NB4 (cell line): ENCODE measurements around the gene CYTH3.

Experiments used
- DNase-seq: peaks from one replicate; pipeline ENCODE4 v3.0.0; 2010; ENCODE audit warnings: low read depth
- H3K4me3 ChIP-seq: one replicate; pipeline ENCODE4 v1.5.1; 2011; ENCODE audit warnings: mild to moderate bottlenecking, low read depth, low read length, moderate library complexity
- MAX ChIP-seq: IDR thresholded peaks from 2 replicates; pipeline ENCODE4 v1.6.1; 2011; ENCODE audit warnings: low read depth, low read length
- MYC ChIP-seq: IDR thresholded peaks from 2 replicates; pipeline ENCODE4 v1.6.1; 2011; ENCODE audit warnings: low read depth, low read length
- POLR2A ChIP-seq: IDR thresholded peaks from 2 replicates; pipeline ENCODE4 v1.6.1; 2011; ENCODE audit warnings: mild to moderate bottlenecking; ENCODE audit not compliant: insufficient read length; ENCODE audit errors: extremely low read depth
- TF ChIP-seq, protein P1 (sequence below): IDR thresholded peaks from one replicate; pipeline ENCODE4 v1.5.1; 2012; ENCODE audit warnings: low read depth, low read length

The CYTH3 gene

DNA sequence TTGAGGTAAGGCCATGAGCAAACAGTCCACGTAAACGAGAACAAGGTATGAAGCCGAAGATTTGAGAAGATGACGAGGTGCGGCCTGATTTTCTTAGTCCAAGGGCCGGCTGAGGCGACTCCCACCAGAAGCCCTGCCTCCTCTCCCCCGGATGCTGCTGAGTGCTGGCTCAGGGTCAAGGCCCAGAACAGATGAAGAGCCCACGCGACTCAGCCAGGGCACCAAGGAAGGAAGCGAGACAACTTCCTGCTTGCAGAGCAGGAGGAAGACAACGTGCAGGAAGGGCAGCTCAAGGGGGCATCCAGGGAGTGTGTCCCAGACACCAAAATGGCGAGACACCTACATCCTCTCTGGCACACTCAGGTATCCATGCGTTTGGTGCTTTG, 99.5 kb downstream of the CYTH3 start:
- no peak overlapping the region for H3K4me3 ChIP-seq
- TF ChIP-seq POLR2A: no peak
- TF ChIP-seq, protein P1, sequence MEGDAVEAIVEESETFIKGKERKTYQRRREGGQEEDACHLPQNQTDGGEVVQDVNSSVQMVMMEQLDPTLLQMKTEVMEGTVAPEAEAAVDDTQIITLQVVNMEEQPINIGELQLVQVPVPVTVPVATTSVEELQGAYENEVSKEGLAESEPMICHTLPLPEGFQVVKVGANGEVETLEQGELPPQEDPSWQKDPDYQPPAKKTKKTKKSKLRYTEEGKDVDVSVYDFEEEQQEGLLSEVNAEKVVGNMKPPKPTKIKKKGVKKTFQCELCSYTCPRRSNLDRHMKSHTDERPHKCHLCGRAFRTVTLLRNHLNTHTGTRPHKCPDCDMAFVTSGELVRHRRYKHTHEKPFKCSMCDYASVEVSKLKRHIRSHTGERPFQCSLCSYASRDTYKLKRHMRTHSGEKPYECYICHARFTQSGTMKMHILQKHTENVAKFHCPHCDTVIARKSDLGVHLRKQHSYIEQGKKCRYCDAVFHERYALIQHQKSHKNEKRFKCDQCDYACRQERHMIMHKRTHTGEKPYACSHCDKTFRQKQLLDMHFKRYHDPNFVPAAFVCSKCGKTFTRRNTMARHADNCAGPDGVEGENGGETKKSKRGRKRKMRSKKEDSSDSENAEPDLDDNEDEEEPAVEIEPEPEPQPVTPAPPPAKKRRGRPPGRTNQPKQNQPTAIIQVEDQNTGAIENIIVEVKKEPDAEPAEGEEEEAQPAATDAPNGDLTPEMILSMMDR: no peak
- no peak for TF ChIP-seq MAX
- no peak for TF ChIP-seq MYC
- peak; percentile 73 for DNase-seq

- DNase-seq: no peak
- H3K4me3 ChIP-seq: no peak overlapping the region
- TF ChIP-seq MYC: no peak
- TF ChIP-seq, protein P1: no peak
- no peak for TF ChIP-seq MAX
- no peak for TF ChIP-seq POLR2A
These were observed 100.1 kb downstream of the CYTH3 start for GRCh38 chr7:6172224-6172909.

DNA sequence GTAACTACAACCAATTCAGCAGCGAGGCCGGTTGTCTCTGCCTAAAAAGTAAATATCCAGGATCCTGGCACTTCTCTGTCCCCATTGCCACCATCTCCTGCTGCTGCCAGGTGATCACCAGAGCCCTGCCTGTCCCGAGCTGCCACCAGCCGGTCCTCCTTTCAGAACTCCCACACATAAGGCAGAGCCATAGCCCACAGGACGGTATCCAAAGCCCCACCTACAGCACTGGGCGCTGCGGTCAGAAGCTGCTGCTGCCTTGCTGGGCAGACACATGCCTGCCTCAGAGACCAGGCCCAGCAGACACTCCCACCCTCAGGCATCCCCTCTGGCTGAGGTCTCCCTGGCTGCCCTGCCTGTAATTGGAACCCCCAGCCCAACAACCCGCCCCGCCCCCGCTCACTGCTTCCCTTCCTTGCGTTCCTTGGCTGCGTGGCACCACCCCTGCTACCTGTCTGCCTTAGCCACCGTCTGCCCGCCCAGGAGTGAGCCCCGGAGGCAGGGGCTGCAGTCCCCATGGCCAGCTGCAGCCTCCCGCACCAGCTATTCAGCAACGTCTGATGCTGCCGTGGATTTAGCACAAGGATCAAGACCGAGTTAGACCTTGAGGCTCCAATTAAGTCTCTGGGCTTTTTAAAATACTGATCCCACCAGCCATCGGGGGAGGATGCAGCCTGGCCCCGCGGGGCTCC, 100.7 kb downstream of the CYTH3 start:
- DNase-seq: no peak
- TF ChIP-seq MAX: no peak
- no peak for TF ChIP-seq MYC
- no peak for TF ChIP-seq POLR2A
- TF ChIP-seq, protein P1: no peak
- no peak overlapping the region for H3K4me3 ChIP-seq

DNA sequence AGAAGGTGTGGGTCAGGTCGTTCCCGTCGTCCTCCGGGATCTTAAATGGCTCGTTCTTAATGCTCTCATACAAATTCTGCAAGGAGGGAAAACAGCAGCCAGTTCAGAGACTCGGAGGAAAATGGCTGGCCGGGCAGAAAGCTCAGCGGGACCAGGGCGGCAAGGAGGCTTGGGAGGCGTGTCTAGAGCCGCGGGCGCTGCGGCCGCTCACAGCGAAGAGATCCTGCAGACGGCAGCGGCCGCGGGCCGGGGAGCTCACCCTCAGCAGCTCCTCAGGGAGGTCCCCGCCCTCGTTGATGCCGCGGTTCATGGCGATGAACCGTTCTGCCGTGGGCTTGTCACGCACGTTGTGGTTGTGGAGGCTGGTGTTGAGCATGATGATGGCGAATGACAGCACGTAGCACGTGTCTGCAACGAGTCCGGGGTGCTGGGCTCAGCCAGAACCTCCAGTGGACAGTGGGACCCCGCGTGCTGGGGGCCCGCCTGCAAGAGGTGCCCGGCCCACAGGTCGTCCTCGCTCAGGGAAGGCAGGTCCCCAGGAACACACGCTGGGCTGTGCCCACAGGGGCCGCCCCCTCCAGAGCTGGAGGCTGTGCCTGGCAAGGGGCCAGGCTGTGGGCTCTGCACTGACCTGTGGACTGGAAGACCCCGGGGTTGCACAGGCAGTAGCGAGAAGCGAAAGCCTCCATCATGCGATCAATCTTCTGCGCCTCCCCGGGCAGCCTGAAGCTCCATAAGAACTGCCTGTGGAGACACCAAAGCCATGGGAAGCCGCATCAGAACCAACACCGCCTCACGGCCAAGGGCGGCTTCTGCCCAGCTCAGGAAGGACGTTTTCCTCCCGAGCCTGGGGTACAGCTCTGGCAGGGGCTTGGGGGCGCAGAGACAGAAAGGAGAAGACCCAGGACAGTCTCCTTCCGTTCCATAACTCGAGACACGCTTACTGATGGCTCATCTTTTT, 101.6 kb downstream of the CYTH3 start:
- TF ChIP-seq, protein P1: no peak
- TF ChIP-seq MAX: no peak
- no peak for TF ChIP-seq POLR2A
- TF ChIP-seq MYC: no peak
- no peak for DNase-seq
- H3K4me3 ChIP-seq: no peak overlapping the region

DNA sequence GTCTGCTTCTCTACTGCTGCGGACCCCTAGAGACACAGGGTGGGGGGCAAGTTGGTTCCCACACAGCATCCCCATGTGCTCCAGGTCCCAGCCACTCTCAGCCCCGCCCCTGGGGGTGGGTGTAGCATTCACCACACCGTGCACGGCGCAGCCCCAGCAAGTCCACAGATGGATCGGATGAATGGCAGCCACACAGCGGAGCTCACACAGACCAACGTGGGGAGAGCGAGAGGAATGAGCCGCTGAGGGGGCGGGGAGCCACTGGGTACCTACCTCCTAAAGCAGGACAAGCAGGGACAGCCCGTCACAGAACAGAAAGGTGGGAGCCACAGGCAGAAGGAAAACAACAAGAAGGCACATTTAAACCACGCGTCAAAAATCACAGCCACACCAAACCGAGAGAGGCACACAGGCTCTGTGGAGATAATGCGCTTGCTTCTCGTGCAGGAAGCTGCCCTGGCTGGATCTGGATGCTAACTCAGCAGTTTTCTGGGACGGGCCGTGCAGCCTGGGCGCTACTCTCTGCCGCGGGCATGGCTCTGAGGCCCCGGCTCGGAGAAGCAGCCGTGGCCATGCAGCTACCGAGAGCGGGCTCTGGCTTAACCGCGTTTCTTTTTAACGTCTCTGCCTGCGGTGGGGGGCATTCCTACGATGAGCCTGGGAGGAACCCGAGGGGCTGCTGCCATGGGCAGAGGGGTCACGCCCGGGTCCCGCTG, 102.5 kb downstream of the CYTH3 start:
- no peak for DNase-seq
- TF ChIP-seq POLR2A: no peak
- TF ChIP-seq, protein P1: no peak
- no peak for TF ChIP-seq MYC
- no peak for TF ChIP-seq MAX
- no peak overlapping the region for H3K4me3 ChIP-seq
